ENCODE data around the gene AADAT.

Gene AADAT

DNA sequence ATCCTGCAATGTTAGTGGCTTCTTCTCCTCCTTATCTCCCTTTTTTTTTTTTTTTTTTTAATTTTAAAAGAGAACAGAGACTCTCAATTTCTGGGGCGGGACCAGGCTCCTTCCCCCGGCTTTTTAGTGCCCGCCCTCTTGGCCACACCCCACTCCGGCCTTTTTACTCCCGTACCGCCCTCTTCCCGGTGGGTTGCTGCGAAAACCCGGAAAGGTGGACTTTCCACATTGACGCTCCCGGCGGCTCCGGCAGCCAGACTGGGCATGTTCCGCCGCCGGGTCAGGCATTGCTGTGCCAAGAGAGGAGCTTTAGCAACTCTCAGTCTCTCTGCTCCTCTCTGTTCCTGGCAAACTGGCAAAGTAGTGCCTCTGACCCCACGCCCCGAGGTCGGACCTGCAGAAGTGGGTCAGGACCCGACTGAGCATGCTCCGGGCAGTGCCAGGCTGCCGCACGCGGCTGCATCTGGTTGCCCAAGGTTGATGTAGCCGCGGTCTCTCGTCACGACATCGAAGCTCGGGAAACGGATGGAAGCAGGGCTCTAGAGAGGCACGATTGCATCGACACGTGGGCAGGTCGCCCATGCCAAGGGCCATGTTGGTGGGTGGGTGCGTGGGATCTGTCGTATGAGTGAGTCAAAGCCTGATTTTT, 62.5 kb downstream of the AADAT start:
- peak; percentile 88 for DNase-seq (ENCODE audit: low read depth)

DNA sequence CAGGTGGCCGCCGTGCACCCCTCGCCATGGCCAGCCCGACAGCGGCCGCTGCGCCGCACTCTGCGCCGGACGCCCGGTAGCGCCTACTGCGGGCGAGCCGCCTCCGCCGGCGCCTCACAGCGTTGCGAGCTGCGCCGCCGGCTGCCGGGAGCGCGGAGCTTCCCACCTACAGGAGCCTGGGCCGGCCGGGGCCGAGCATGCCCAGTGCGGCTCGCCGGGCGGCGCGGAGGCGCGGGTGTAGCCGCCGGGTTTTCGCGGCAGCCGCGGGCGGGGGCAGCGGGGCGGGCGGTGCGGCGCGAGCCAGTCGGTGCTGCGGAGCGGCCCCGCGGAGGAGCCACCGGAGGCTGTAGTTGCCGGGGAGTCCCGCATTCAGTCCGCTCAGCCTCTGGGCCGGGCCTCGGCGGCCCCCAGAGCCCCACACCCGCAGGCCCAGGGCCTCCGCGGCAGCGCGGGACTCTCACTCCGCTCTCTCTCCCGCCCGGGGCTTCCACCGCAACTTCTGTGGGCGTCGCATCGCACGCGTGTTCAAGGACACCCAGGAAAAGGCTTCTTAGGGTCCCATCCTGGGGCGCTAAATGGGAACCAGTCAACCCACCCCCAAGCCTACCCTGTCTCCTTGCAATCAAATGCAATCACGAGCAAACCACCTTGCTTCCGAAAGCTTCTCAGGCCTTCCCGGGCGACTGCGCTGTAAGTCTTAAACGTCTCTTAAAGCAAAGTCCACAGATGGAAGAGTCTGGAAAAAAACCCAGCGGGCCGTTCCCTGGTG, 63.3 kb downstream of the AADAT start, which contains the start of gene MFAP3L:
TSS of gene MFAP3L (minus strand) at position 143 of the 769 bp plus-strand sequence. CDS start 20,518 bp downstream, outside the sequence.
- peak; percentile 82 for DNase-seq (ENCODE audit: low read depth)

DNA sequence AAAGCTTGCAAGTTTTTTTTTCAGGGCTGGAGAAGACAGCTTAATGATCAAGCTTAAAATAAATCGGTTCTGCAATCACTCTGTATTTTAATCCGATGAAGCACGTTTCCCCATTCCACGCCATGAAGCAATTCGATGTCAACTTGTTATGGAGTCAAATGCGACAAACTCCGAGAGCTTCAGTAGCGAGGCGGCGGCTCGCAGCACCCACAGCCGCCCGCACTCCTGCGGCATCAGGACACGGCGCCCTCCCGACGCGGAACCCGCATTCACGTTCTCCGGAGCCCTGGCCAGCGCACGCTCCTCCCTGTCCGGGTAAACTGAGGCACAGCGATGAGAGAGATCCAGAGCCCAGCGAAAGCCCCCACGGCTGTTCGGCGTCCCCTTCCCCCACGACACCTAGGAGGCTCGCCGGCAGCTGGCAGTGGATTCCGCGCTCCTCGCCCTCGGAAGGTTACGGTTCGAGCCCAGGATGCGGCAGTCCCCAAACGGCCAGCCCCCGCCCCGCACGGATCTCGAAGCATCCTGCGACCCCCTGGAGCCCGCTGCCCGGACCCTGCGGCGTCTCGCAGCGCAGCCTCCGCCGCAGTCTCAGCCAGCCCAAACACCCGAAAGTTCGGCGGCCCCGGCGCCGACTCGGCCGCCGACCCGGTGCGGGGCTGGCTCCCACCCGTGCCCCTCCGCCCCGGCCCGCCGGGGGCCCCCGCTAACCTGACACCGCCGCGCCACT, 64.1 kb downstream of the AADAT start:
- peak; percentile 1 for DNase-seq (ENCODE audit: low read depth)

DNA sequence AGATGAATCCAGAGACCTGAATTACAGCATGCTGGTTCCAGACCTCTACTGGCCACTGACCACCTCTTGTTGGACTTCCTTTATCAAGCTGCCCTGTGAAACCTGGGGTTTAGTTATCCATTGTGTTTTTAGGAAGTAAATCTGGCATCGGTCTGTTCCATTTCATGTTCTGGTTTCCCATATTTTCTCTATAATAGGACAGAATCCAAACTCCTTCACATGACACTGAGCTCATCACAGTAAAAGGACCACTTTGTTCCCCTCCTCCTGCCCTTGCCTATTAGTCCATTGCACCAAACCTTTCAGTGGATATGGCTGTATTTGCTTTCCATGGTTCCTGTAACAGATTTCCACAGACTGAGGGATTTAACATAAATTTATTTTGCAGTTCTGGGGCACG, 67.5 kb downstream of the AADAT start:
- DNase-seq (ENCODE audit: low read depth) = no peak

DNA sequence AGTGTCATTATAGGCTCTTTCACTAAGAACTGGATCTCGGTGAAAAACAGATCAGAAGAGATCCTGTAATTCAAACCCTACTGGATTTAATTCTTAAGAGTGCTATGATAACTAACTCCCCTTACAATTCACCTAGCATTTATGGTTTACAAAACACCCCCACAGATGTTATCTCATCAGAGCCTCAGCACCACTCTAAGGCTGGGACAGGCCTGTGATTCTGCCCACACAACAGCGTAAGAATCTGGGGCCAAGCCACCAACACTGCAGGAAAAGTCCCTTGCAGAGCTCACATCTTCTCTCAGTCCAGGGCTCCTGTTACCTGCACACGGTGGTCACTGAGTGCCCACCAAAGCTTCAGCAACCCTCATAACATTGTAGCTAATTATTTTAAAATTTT, 72.5 kb downstream of the AADAT start:
- no peak for DNase-seq (ENCODE audit: low read depth)

DNA sequence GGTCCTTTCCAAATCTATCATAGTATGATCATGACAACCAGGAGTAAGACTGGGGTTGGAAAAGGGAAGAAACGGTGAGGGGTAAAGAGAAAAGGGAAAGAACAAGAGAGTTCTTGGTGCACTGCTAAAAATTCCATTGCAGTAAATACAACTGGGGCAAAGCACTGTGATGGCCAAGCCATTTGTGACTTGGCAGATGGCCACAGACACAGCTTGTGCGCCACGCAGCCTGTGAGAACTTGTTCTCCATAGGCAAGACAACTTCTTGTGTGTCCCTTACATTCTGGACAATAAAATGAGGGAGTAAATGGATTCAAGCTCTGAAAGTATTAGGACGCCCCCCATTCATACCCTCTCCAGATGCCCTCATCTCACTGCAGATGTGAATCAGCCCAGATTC, 74.5 kb downstream of the AADAT start:
- no peak for DNase-seq (ENCODE audit: low read depth)

DNA sequence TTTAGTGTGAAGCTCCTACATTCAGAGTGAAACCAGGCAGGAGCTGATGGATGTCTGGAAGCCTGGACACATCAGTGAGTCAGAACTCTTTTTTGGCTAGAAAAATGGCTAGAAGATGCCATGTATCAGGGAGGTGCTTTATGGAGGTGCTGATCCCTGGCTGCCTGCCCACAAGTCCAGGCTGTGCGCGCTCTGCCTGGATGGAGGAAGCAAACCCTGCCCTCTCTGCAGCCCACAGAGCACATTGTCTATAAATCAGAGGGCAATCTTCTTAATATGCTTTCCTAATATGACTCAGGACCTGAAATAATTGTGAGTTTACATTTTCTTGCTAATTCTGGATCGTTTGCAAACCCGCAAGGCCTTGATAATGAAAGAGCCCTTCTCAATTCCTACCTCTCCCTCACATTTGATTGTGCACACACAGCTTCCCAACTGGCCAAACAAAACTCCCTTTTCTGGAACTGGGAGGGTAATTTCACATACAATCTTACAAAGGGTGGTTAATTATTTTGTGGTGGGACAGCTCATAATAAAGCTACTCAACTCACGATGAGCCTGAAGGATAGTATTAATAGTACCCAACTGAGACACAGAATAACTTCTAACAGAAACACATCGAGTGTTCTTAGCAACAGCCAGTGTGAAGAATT, 75.3 kb downstream of the AADAT start:
- DNase-seq (ENCODE audit: low read depth) = no peak

DNA sequence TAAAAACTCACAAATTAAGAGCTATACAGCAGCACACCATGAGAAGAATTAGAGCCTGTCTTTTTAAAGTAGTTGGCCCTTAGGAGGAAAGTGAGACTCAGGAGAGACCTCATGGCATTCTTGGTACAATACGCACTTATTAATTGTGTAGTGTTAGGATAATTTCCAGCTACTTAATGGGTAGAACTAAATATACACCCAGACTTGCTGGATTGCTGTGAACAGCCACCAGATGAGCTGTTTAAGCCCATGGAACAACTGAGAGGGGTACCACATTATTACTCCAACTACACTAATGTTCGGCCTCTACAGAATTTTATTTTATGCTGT, 77.2 kb downstream of the AADAT start:
- DNase-seq (ENCODE audit: low read depth) = no peak

DNA sequence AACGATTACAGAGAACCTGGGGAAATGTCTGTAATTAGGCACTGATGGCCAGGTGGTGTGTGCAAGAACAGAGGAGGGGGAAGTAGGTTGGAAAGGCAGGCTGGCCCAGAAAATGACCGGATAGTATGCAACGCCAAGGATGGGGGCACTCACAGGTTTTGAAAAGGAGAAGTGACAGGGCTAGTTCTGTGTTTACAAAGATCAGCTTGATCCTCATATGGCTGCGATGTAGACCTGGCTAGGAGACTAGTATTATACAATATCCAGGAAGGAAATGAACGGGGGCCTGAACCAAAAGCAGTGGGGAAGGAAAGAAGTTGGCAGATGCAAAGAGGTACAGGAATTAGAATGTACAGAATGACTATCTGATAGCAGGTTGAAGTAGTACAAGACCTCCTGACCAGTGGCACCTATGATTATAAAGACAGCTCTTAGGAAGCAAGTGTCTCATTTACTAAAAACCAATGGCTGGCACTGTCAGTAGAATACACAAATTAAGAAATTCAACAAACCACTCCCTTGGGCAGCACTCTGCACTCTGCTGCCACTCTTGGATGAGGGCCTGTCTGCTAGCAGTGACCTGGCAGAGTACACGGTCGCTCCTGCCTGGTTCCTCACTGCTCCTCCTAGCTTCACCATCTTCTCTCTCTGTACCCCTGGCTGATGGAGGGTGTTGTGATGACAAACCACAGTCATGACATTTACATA, 77.7 kb downstream of the AADAT start:
- no peak for DNase-seq (ENCODE audit: low read depth)

Data from activated T-cell treated with anti-CD3 and anti-CD28 coated beads for 24 hours (primary cell).